Mesothelial cell of epicardium (in vitro differentiated cells): Measurements from ENCODE around the gene PIGR. TPM values are rescaled to one million over a fixed set of nuclear protein-coding genes. Genes with fewer than 3 reads are reported as not detected.

ENCODE experiments used
- DNase-seq, 2 experiments: peaks; one replicate each; pipeline ENCODE4 v3.0.0; 2021; ENCODE audit warnings: low spot score in 2 of 2; ENCODE audit not compliant: unreplicated experiment in 2 of 2
- H3K27ac Mint-ChIP-seq: 2 replicates; pipeline ENCODE4 v1.8.0; 2021; ENCODE audit warnings: mixed read lengths
- H3K27me3 Mint-ChIP-seq: 2 replicates; pipeline ENCODE4 v1.8.0; 2021; ENCODE audit warnings: low read depth, mixed read lengths
- H3K36me3 Mint-ChIP-seq: 2 replicates; pipeline ENCODE4 v1.8.0; 2021; ENCODE audit warnings: mixed read lengths
- H3K4me1 Mint-ChIP-seq: 2 replicates; pipeline ENCODE4 v1.8.0; 2021; ENCODE audit warnings: mixed read lengths
- H3K4me3 Mint-ChIP-seq: 2 replicates; pipeline ENCODE4 v1.8.0; 2021; ENCODE audit warnings: mild to moderate bottlenecking, moderate library complexity, mixed read lengths
- H3K9me3 Mint-ChIP-seq: 2 replicates; pipeline ENCODE4 v1.8.0; 2021; ENCODE audit warnings: mixed read lengths
- CTCF ChIP-seq: fragments of 200-600 bp; sonication (generic); IDR thresholded peaks from one replicate; pipeline ENCODE4 v1.5.0; 2021; ENCODE audit warnings: antibody characterized with exemption; ENCODE audit not compliant: unreplicated experiment
- total RNA-seq: library from RNA; stranded (reverse); gene quantifications from 3 replicates; pipeline ENCODE4 v1.2.1, GENCODE V29; 2021

The PIGR gene
- total RNA-seq, 1 donor from 2014 or later: not detected

GRCh38 chr1:206939841-206940587 lies 6.3 kb downstream of the PIGR start:
- Mint-ChIP-seq H3K9me3 (no peaks in the 10 kb centered on the region), H3K27me3 (peaks cover 69% of the 10 kb centered on the region), H3K36me3 (no peaks in the 10 kb centered on the region), H3K27ac (no peak overlapping the region), H3K4me3 (no peak overlapping the region), H3K4me1 (peaks cover 4% of the 10 kb centered on the region)
- DNase-seq: no peak
- TF ChIP-seq CTCF: no peak

GRCh38 chr1:206939131-206939530 lies 7.1 kb downstream of the PIGR start:
- Mint-ChIP-seq H3K9me3 (no peaks in the 10 kb centered on the region), H3K27ac (no peak overlapping the region), H3K36me3 (no peaks in the 10 kb centered on the region)

GRCh38 chr1:206937425-206937824 lies 8.8 kb downstream of the PIGR start:
- no peak for TF ChIP-seq CTCF
- H3K36me3 Mint-ChIP-seq: no peaks in the 10 kb centered on the region
- H3K9me3 Mint-ChIP-seq: no peaks in the 10 kb centered on the region
- no peak overlapping the region for H3K27ac Mint-ChIP-seq
- H3K4me1 Mint-ChIP-seq: peaks cover 4% of the 10 kb centered on the region
- no peak overlapping the region for H3K4me3 Mint-ChIP-seq
- no peak for DNase-seq
- peaks cover 52% of the 10 kb centered on the region for H3K27me3 Mint-ChIP-seq

More at GRCh38 chr1:206939131-206939530, 7.1 kb downstream of the PIGR start:
- Mint-ChIP-seq H3K4me3 (no peak overlapping the region), H3K27me3 (peaks cover 68% of the 10 kb centered on the region), H3K4me1 (peaks cover 4% of the 10 kb centered on the region)
- no peak for TF ChIP-seq CTCF
- no peak for DNase-seq

GRCh38 chr1:206935491-206936067 lies 10.7 kb downstream of the PIGR start:
- no peak overlapping the region for H3K27ac Mint-ChIP-seq
- no peak overlapping the region for H3K4me3 Mint-ChIP-seq
- H3K4me1 Mint-ChIP-seq: no peaks in the 10 kb centered on the region

GRCh38 chr1:206933333-206933945 lies 12.8 kb downstream of the PIGR start:
- Mint-ChIP-seq H3K27ac (no peak overlapping the region), H3K9me3 (no peaks in the 10 kb centered on the region), H3K27me3 (peaks cover 27% of the 10 kb centered on the region), H3K4me3 (no peak overlapping the region), H3K36me3 (no peaks in the 10 kb centered on the region), H3K4me1 (no peaks in the 10 kb centered on the region)
- DNase-seq: no peak
- TF ChIP-seq CTCF: no peak

More at GRCh38 chr1:206935491-206936067, 10.7 kb downstream of the PIGR start:
- H3K27me3 Mint-ChIP-seq: peaks cover 37% of the 10 kb centered on the region
- DNase-seq: peak in 1 of 2 experiments; percentile 42
- H3K36me3 Mint-ChIP-seq: no peaks in the 10 kb centered on the region
- TF ChIP-seq CTCF: peak; percentile 54
- H3K9me3 Mint-ChIP-seq: no peaks in the 10 kb centered on the region
